OCI-LY1 (cell line): ENCODE data around the gene EDEM2.

ENCODE experiments used
- H2AFZ ChIP-seq: fragments of 200-600 bp; sonication (generic), shearing (Covaris generic); 2 replicates; pipeline ENCODE4 v1.6.0; 2014; ENCODE audit warnings: antibody characterized with exemption, mild to moderate bottlenecking, low read length
- H3F3A ChIP-seq: fragments of 200-600 bp; sonication (generic), shearing (Covaris generic); 2 replicates; pipeline ENCODE4 v1.6.0; 2014; ENCODE audit warnings: mild to moderate bottlenecking, antibody characterized with exemption, low read length, moderate library complexity; ENCODE audit not compliant: insufficient read depth
- H3K27ac ChIP-seq: fragments of 200-600 bp; sonication (generic); 2 replicates; pipeline ENCODE4 v1.5.1; 2014; ENCODE audit warnings: low read length, mixed run types, mild to moderate bottlenecking, low read depth; ENCODE audit not compliant: poor library complexity, severe bottlenecking
- H3K27me3 ChIP-seq: fragments of 200-600 bp; sonication (generic); 2 replicates; pipeline ENCODE4 v1.6.0; 2014; ENCODE audit warnings: antibody characterized with exemption, mild to moderate bottlenecking, low read length, moderate library complexity; ENCODE audit not compliant: insufficient read depth
- H3K36me3 ChIP-seq: fragments of 200-600 bp; sonication (generic); 2 replicates; pipeline ENCODE4 v1.6.1; 2014; ENCODE audit warnings: mild to moderate bottlenecking, antibody characterized with exemption, low read length, moderate library complexity, mixed read lengths; ENCODE audit not compliant: insufficient read depth
- H3K4me1 ChIP-seq: fragments of 200-600 bp; sonication (generic); 2 replicates; pipeline ENCODE4 v1.5.1; 2014; ENCODE audit warnings: mild to moderate bottlenecking, low read length, moderate library complexity; ENCODE audit not compliant: insufficient read depth, severe bottlenecking
- H3K4me2 ChIP-seq: fragments of 200-600 bp; sonication (generic), shearing (Covaris generic); 2 replicates; pipeline ENCODE4 v1.6.1; 2014; ENCODE audit warnings: low read length
- H3K4me3 ChIP-seq: fragments of 200-600 bp; sonication (generic); 2 replicates; pipeline ENCODE4 v1.5.1; 2014; ENCODE audit warnings: low read length, low read depth, mild to moderate bottlenecking, mixed read lengths; ENCODE audit not compliant: poor library complexity, severe bottlenecking
- H3K79me2 ChIP-seq: fragments of 200-600 bp; shearing (Covaris generic); 2 replicates; pipeline ENCODE4 v1.6.1; 2016; ENCODE audit warnings: mixed run types, low read length, mixed read lengths; ENCODE audit not compliant: insufficient read depth
- H3K9ac ChIP-seq: fragments of 200-600 bp; sonication (generic), shearing (Covaris generic); 2 replicates; pipeline ENCODE4 v1.6.1; 2014; ENCODE audit warnings: mild to moderate bottlenecking, low read length, mixed read lengths
- H3K9me2 ChIP-seq: fragments of 200-600 bp; sonication (generic), shearing (Covaris generic); 2 replicates; pipeline ENCODE4 v1.6.1; 2014; ENCODE audit warnings: low read depth, mild to moderate bottlenecking, low read length, mixed read lengths
- H3K9me3 ChIP-seq: fragments of 200-600 bp; shearing (Covaris generic); 2 replicates; pipeline ENCODE4 v1.6.1; 2014; ENCODE audit warnings: low read length, mixed read lengths
- H4K20me1 ChIP-seq: fragments of 200-600 bp; sonication (generic), shearing (Covaris generic); 2 replicates; pipeline ENCODE4 v1.6.0; 2016; ENCODE audit warnings: mild to moderate bottlenecking, low read length; ENCODE audit not compliant: insufficient read depth
- EZH2 ChIP-seq: fragments of 200-600 bp; sonication (generic), shearing (Covaris generic); IDR thresholded peaks from 2 replicates; pipeline ENCODE4 v1.8.0; 2017; ENCODE audit warnings: borderline replicate concordance, mixed run types, mild to moderate bottlenecking, antibody characterized with exemption, low read length, moderate library complexity, mixed read lengths
- TF ChIP-seq, protein P1 (sequence below): fragments of 200-600 bp; sonication (generic), shearing (Covaris generic); IDR thresholded peaks from 2 replicates; pipeline ENCODE4 v1.5.1; 2017; ENCODE audit warnings: mild to moderate bottlenecking, antibody characterized with exemption, low read length, moderate library complexity, mixed read lengths

The EDEM2 gene

DNA sequence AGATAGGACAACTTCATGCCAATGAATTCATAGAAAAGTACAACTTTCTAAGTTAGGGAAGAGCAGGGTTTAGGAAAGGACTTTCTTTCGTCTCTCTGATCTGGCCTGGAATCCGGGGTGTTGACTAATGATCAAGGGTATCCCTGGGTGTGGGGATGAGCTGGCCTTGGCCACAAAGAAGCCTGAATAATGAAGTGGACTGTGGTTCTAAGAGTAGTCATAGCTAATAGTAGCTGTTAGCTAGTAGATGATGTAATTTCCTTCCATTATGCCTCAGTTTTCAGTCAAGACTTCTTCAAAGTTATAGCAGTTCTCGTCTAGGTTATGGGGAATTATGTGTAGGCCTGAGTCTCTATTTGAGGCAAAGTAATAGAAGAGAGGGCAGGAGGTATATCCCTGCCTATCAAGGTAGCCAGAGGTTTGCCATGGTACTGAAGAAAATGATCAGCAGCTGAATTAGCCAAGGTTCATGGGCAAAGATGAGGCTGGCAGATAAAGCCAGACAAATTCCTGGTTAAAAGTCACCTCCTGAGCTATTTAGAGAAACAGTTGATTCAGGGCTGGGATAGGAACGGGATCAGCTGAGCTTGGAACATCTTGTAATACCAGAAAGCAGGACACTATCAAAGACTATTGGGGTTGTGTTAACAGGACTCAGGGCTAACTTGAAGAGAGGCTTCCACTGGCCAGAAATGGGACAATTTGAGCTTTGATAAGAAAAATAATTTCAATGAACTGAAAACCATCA, 35.8 kb downstream of the EDEM2 start:
- Histone ChIP-seq H3K27me3 (no peaks in the 10 kb centered on the region), H3K4me2 (no peak overlapping the region), H2AFZ (no peak overlapping the region), H3K36me3 (0 out of 2 replicates have a peak, but pooled peaks cover 7% of the 10 kb centered on the region), H3K79me2 (no peaks in the 10 kb centered on the region), H3K9me3 (no peaks in the 10 kb centered on the region), H3F3A (no peaks in the 10 kb centered on the region), H3K9ac (no peak overlapping the region), H3K9me2 (no peaks in the 10 kb centered on the region), H4K20me1 (no peaks in the 10 kb centered on the region), H3K27ac (no peak overlapping the region), H3K4me3 (no peak overlapping the region), H3K4me1 (no peaks in the 10 kb centered on the region)
- TF ChIP-seq EZH2, result no peak

- Histone ChIP-seq H3K9ac (no peak overlapping the region), H3K27me3 (no peaks in the 10 kb centered on the region), H3K9me2 (no peaks in the 10 kb centered on the region), H2AFZ (no peak overlapping the region), H3K27ac (no peak overlapping the region), H3K4me3 (no peak overlapping the region), H3K36me3 (no peaks in the 10 kb centered on the region), H4K20me1 (no peaks in the 10 kb centered on the region), H3F3A (no peaks in the 10 kb centered on the region), H3K4me1 (no peaks in the 10 kb centered on the region), H3K4me2 (no peak overlapping the region), H3K9me3 (no peaks in the 10 kb centered on the region), H3K79me2 (no peaks in the 10 kb centered on the region)
- TF ChIP-seq, protein P1, sequence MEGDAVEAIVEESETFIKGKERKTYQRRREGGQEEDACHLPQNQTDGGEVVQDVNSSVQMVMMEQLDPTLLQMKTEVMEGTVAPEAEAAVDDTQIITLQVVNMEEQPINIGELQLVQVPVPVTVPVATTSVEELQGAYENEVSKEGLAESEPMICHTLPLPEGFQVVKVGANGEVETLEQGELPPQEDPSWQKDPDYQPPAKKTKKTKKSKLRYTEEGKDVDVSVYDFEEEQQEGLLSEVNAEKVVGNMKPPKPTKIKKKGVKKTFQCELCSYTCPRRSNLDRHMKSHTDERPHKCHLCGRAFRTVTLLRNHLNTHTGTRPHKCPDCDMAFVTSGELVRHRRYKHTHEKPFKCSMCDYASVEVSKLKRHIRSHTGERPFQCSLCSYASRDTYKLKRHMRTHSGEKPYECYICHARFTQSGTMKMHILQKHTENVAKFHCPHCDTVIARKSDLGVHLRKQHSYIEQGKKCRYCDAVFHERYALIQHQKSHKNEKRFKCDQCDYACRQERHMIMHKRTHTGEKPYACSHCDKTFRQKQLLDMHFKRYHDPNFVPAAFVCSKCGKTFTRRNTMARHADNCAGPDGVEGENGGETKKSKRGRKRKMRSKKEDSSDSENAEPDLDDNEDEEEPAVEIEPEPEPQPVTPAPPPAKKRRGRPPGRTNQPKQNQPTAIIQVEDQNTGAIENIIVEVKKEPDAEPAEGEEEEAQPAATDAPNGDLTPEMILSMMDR, result no peak
- TF ChIP-seq EZH2, result no peak
Measured at GRCh38 chr20:35108921-35109320, 38.2 kb downstream of the EDEM2 start.

GRCh38 chr20:35106827-35107380, 40.2 kb downstream of the EDEM2 start:
- TF ChIP-seq EZH2, result no peak
- TF ChIP-seq, protein P1, result no peak
- Histone ChIP-seq H3K9ac (no peak overlapping the region), H3K9me2 (no peaks in the 10 kb centered on the region)

More at GRCh38 chr20:35106827-35107380, 40.2 kb downstream of the EDEM2 start:
- no peaks in the 10 kb centered on the region for H3K79me2 ChIP-seq
- H3K9me3 ChIP-seq, result no peaks in the 10 kb centered on the region
- H3K27me3 ChIP-seq, result no peaks in the 10 kb centered on the region
- H3K36me3 ChIP-seq, result no peaks in the 10 kb centered on the region
- H3K4me3 ChIP-seq, result no peak overlapping the region
- H3K27ac ChIP-seq, result no peak overlapping the region
- H4K20me1 ChIP-seq, result no peaks in the 10 kb centered on the region
- no peaks in the 10 kb centered on the region for H3F3A ChIP-seq
- H3K4me1 ChIP-seq, result no peaks in the 10 kb centered on the region
- no peak overlapping the region for H3K4me2 ChIP-seq
- no peak overlapping the region for H2AFZ ChIP-seq
